IMR-90 (cell line): ENCODE results near the gene CCDC33. TPM values are rescaled to one million over a fixed set of nuclear protein-coding genes. Genes with fewer than 3 reads are reported as not detected.

Source experiments
- ATAC-seq: fragments of 200-7000 bp; cut with Tn5 transposase; 2 replicates; pipeline ENCODE4 v1.9.1; 2020; ENCODE audit warnings: low read depth, mild to moderate bottlenecking, moderate library complexity
- BruUV-seq: library from RNA; stranded (reverse); fragments of 400-500 nt; replicated peaks from 2 replicates; lab custom pipeline; 2021; lab: Mats Ljungman, UMichigan
- CTCF ChIA-PET: fragments of 300-600 bp; formaldehyde crosslinking; extraction: SDS; loops from one replicate; lab custom pipeline; 2021; ENCODE audit warnings: antibody characterized with exemption; lab: Yijun Ruan, JAX
- POLR2A ChIA-PET: fragments of 300-600 bp; sonication (Branson Sonifier 250); formaldehyde crosslinking; loops from one replicate; lab custom pipeline; 2022; ENCODE audit warnings: antibody characterized with exemption; ENCODE audit not compliant: unreplicated experiment; lab: Charles Lee
- DNase-seq: peaks from one replicate; pipeline ENCODE4 v3.0.0; 2013
- H2AFZ ChIP-seq: replicated peaks from 2 replicates; pipeline ENCODE3; 2013; ENCODE audit warnings: low read length, mild to moderate bottlenecking; ENCODE audit not compliant: poor library complexity
- H2AK5ac ChIP-seq: 2 replicates; pipeline ENCODE4 v1.6.1; 2013; ENCODE audit warnings: low read depth, low read length, inconsistent platforms
- H2AK9ac ChIP-seq: replicated peaks from 2 replicates; pipeline ENCODE3; 2013; ENCODE audit warnings: mild to moderate bottlenecking, low read depth, low read length, moderate library complexity; ENCODE audit not compliant: poor library complexity
- H2BK120ac ChIP-seq: 2 replicates; pipeline ENCODE4 v1.6.1; 2013; ENCODE audit warnings: low read depth, low read length, inconsistent platforms
- H2BK15ac ChIP-seq: 3 replicates; pipeline ENCODE4 v1.6.1; 2013; ENCODE audit warnings: low read depth, low read length, inconsistent platforms
- H2BK20ac ChIP-seq: 2 replicates; pipeline ENCODE4 v1.6.1; 2013; ENCODE audit warnings: low read depth, mild to moderate bottlenecking, inconsistent platforms, low read length, moderate library complexity
- H2BK5ac ChIP-seq: 2 replicates; pipeline ENCODE4 v1.6.1; 2013; ENCODE audit warnings: mild to moderate bottlenecking, low read depth, low read length, inconsistent platforms; ENCODE audit not compliant: poor library complexity, severe bottlenecking
- H3K14ac ChIP-seq: replicated peaks from 2 replicates; pipeline ENCODE4 v1.6.1; 2013; ENCODE audit warnings: low read depth, low read length, inconsistent platforms
- H3K18ac ChIP-seq: 2 replicates; pipeline ENCODE4 v1.6.1; 2013; ENCODE audit warnings: low read depth, low read length, control low read depth
- H3K23ac ChIP-seq: 2 replicates; pipeline ENCODE4 v1.6.1; 2013; ENCODE audit warnings: low read depth, low read length, inconsistent platforms
- H3K27ac ChIP-seq: 2 replicates; pipeline ENCODE4 v1.5.1; 2013; ENCODE audit warnings: mild to moderate bottlenecking, control low read depth, low read length; ENCODE audit not compliant: insufficient read depth
- H3K27me3 ChIP-seq: 2 replicates; pipeline ENCODE4 v1.6.1; 2013; ENCODE audit warnings: low read length; ENCODE audit not compliant: control insufficient read depth, insufficient read depth
- H3K36me3 ChIP-seq: 2 replicates; pipeline ENCODE4 v1.6.1; 2013; ENCODE audit warnings: low read length, mixed read lengths; ENCODE audit not compliant: control insufficient read depth, insufficient read depth
- H3K4ac ChIP-seq: 2 replicates; pipeline ENCODE4 v1.6.1; 2013; ENCODE audit warnings: low read depth, low read length, inconsistent platforms
- H3K4me1 ChIP-seq: 2 replicates; pipeline ENCODE4 v1.6.1; 2013; ENCODE audit warnings: low read length, mixed read lengths; ENCODE audit not compliant: control insufficient read depth, insufficient read depth
- H3K4me2 ChIP-seq: 2 replicates; pipeline ENCODE4 v1.6.1; 2013; ENCODE audit warnings: low read depth, mild to moderate bottlenecking, control low read depth, low read length, moderate library complexity
- H3K4me3 ChIP-seq: 2 replicates; pipeline ENCODE4 v1.5.1; 2013; ENCODE audit warnings: low read depth, mild to moderate bottlenecking, control low read depth, low read length, moderate library complexity; ENCODE audit not compliant: insufficient read depth
- H3K56ac ChIP-seq: 2 replicates; pipeline ENCODE4 v1.6.1; 2013; ENCODE audit warnings: low read length, inconsistent platforms; ENCODE audit not compliant: insufficient read depth; ENCODE audit errors: extremely low read depth
- H3K79me1 ChIP-seq, 2 experiments: 2 replicates each; pipeline ENCODE4 v1.6.1; 2013; ENCODE audit warnings: low read length in 2 of 2, inconsistent platforms in 1 of 2, low read depth in 1 of 2
- H3K9ac ChIP-seq: 2 replicates; pipeline ENCODE4 v1.6.1; 2013; ENCODE audit warnings: low read depth, low read length, control low read depth
- H3K9me1 ChIP-seq: 2 replicates; pipeline ENCODE4 v1.6.1; 2013; ENCODE audit warnings: low read length, inconsistent platforms; ENCODE audit not compliant: insufficient read depth
- H3K9me3 ChIP-seq: 2 replicates; pipeline ENCODE4 v1.6.1; 2013; ENCODE audit warnings: low read length; ENCODE audit not compliant: control insufficient read depth, insufficient read depth
- H4K20me1 ChIP-seq: 2 replicates; pipeline ENCODE4 v1.6.1; 2013; ENCODE audit warnings: low read length, inconsistent platforms; ENCODE audit not compliant: insufficient read depth
- H4K5ac ChIP-seq: 2 replicates; pipeline ENCODE4 v1.6.1; 2013; ENCODE audit warnings: mild to moderate bottlenecking, low read depth, low read length, control low read depth
- H4K8ac ChIP-seq, 2 experiments: 2 replicates each; pipeline ENCODE4 v1.6.1; 2013; ENCODE audit warnings: low read depth in 2 of 2, low read length in 2 of 2, control low read depth in 1 of 2, inconsistent platforms in 1 of 2
- H4K91ac ChIP-seq: 2 replicates; pipeline ENCODE4 v1.6.1; 2013; ENCODE audit warnings: low read depth, low read length, inconsistent platforms; ENCODE audit not compliant: insufficient read depth
- BHLHE40 ChIP-seq: fragments of 150-350 bp; IDR thresholded peaks from 2 replicates; pipeline ENCODE4 v1.6.1; 2016; ENCODE audit warnings: mild to moderate bottlenecking, low read depth, low read length
- CEBPB ChIP-seq: IDR thresholded peaks from 2 replicates; pipeline ENCODE4 v1.6.1; 2012; ENCODE audit warnings: low read depth, low read length, improper control_type of control experiment
- CHD1 ChIP-seq: IDR thresholded peaks from 2 replicates; pipeline ENCODE4 v1.6.1; 2012; ENCODE audit warnings: low read depth, low read length, improper control_type of control experiment
- FOS ChIP-seq: fragments of 150-350 bp; IDR thresholded peaks from 2 replicates; pipeline ENCODE4 v1.6.1; 2016; ENCODE audit warnings: low read depth, low read length
- MAFK ChIP-seq: IDR thresholded peaks from 2 replicates; pipeline ENCODE4 v1.6.1; 2012; ENCODE audit warnings: low read depth, low read length, improper control_type of control experiment
- MAZ ChIP-seq: IDR thresholded peaks from 2 replicates; pipeline ENCODE4 v1.6.1; 2012; ENCODE audit warnings: low read depth, mild to moderate bottlenecking, low read length, improper control_type of control experiment, moderate library complexity, borderline replicate concordance
- MXI1 ChIP-seq: IDR thresholded peaks from 2 replicates; pipeline ENCODE4 v1.6.1; 2012; ENCODE audit warnings: low read depth, mild to moderate bottlenecking, low read length, moderate library complexity, borderline replicate concordance
- NFE2L2 ChIP-seq: fragments of 150-350 bp; IDR thresholded peaks from 2 replicates; pipeline ENCODE4 v1.6.1; 2016; ENCODE audit warnings: low read depth, mild to moderate bottlenecking, low read length
- POLR2A ChIP-seq: IDR thresholded peaks from 2 replicates; pipeline ENCODE4 v1.6.1; 2012; ENCODE audit warnings: mild to moderate bottlenecking, low read depth, low read length
- RAD21 ChIP-seq: IDR thresholded peaks from 2 replicates; pipeline ENCODE4 v1.6.1; 2012; ENCODE audit warnings: low read length, improper control_type of control experiment
- RCOR1 ChIP-seq: IDR thresholded peaks from 2 replicates; pipeline ENCODE4 v1.6.1; 2012; ENCODE audit warnings: mild to moderate bottlenecking, low read length, improper control_type of control experiment; ENCODE audit not compliant: insufficient replicate concordance
- RFX5 ChIP-seq: IDR thresholded peaks from 2 replicates; pipeline ENCODE4 v1.8.0; 2012; ENCODE audit warnings: low read depth, mild to moderate bottlenecking, low read length, moderate library complexity
- SMC3 ChIP-seq: fragments of 150-350 bp; IDR thresholded peaks from 2 replicates; pipeline ENCODE4 v1.6.1; 2016; ENCODE audit warnings: low read depth, mild to moderate bottlenecking, antibody characterized with exemption, low read length, moderate library complexity
- WGBS, 2 experiments: methylation state at CpG; one replicate each; pipeline versions ENCODE4 v1.1.5 to v1.1.7; 2013; ENCODE audit warnings: missing lambda C conversion rate in 2 of 2; ENCODE audit not compliant: insufficient read length in 1 of 2; ENCODE audit errors: extremely low coverage in 2 of 2; 5-methylcytosine and 5-hydroxymethylcytosine counted together
- dilution Hi-C: fragments of 300-500 bp; cut with HindIII; formaldehyde crosslinking; loops from one replicate; pipeline ENCODE4 v1.14.3; 2018; ENCODE audit warnings: low sequenced_read_pairs; ENCODE audit not compliant: unreplicated experiment
- in situ Hi-C: fragments of 300-500 bp; cut with MboI; formaldehyde crosslinking; loops from 3 replicates; pipeline ENCODE4 v1.14.3; 2019; ENCODE audit warnings: low sequenced_read_pairs, inconsistent platforms, mixed read lengths
- intact Hi-C: fragments of 100-400 bp; cut with micrococcal nuclease; formaldehyde crosslinking; loops from 2 replicates; pipeline ENCODE4 v1.10.0; 2022
- polyA plus RNA-seq, 3 experiments: library from polyadenylated mRNA; depleted of rRNA; stranded (reverse); fragments of >200 nt; gene quantifications; 2 replicates each; pipeline ENCODE4 v1.2.3, GENCODE V29; 2012; ENCODE audit warnings: low replicate concordance in 1 of 3
- total RNA-seq: library from RNA; depleted of rRNA; stranded (reverse); fragments of >200 nt; gene quantifications from 2 replicates; pipeline ENCODE4 v1.2.3, GENCODE V29; 2012
- TF ChIP-seq, protein P1 (sequence below): conservative IDR thresholded peaks from 2 replicates; pipeline ENCODE4 v1.5.1; 2012; ENCODE audit warnings: mild to moderate bottlenecking, low read depth, low read length, improper control_type of control experiment
- TF ChIP-seq, protein P2 (sequence below): fragments of 150-350 bp; IDR thresholded peaks from 2 replicates; pipeline ENCODE4 v1.6.1; 2017; ENCODE audit warnings: mild to moderate bottlenecking, antibody characterized with exemption, low read length, low read depth
- TF ChIP-seq, protein P3 (sequence below): fragments of 150-350 bp; IDR thresholded peaks from 2 replicates; pipeline ENCODE4 v1.6.1; 2016; ENCODE audit warnings: low read depth, mild to moderate bottlenecking, low read length, moderate library complexity, borderline replicate concordance

CCDC33 gene
- total and polyA plus RNA-seq, 2 of the 4 experiments (the other 2 are of a cell fraction), result not detected

- dilution Hi-C loops, result no loop called here
Measured at GRCh38 chr15:74278207-74278606, 42.1 kb downstream of the CCDC33 start.

More at GRCh38 chr15:74278207-74278606, 42.1 kb downstream of the CCDC33 start:
- Histone ChIP-seq H3K9ac (no peak overlapping the region), H3K4me1 (no peaks in the 10 kb centered on the region), H3K9me1 (no peaks in the 10 kb centered on the region), H3K79me1 (no peaks in the 10 kb centered on the region), H3K36me3 (no peaks in the 10 kb centered on the region), H3K4ac (no peak overlapping the region), H4K20me1 (no peaks in the 10 kb centered on the region), H2BK5ac (no peak overlapping the region), H3K27me3 (peaks cover 62% of the 10 kb centered on the region), H3K4me3 (no peak overlapping the region), H2BK20ac (no peak overlapping the region), H2AK9ac (no peak overlapping the region), H4K91ac (no peak overlapping the region), H3K18ac (no peak overlapping the region), H4K5ac (no peak overlapping the region), H3K4me2 (no peak overlapping the region), H2BK120ac (no peak overlapping the region), H3K27ac (no peak overlapping the region), H4K8ac (no peak overlapping the region), H2BK15ac (no peak overlapping the region), H2AFZ (no peak overlapping the region), H3K56ac (no peak overlapping the region), H3K14ac (no peak overlapping the region), H3K23ac (no peak overlapping the region), H3K9me3 (no peaks in the 10 kb centered on the region), H2AK5ac (no peak overlapping the region)
- intact Hi-C loops, result no loop called here
- DNase-seq (no peak), ATAC-seq (no peak)
- POLR2A ChIA-PET, result no interaction called here
- no peak for TF ChIP-seq SMC3
- TF ChIP-seq, protein P1, sequence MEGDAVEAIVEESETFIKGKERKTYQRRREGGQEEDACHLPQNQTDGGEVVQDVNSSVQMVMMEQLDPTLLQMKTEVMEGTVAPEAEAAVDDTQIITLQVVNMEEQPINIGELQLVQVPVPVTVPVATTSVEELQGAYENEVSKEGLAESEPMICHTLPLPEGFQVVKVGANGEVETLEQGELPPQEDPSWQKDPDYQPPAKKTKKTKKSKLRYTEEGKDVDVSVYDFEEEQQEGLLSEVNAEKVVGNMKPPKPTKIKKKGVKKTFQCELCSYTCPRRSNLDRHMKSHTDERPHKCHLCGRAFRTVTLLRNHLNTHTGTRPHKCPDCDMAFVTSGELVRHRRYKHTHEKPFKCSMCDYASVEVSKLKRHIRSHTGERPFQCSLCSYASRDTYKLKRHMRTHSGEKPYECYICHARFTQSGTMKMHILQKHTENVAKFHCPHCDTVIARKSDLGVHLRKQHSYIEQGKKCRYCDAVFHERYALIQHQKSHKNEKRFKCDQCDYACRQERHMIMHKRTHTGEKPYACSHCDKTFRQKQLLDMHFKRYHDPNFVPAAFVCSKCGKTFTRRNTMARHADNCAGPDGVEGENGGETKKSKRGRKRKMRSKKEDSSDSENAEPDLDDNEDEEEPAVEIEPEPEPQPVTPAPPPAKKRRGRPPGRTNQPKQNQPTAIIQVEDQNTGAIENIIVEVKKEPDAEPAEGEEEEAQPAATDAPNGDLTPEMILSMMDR, result no peak
- TF ChIP-seq MXI1, result no peak
- no peak for TF ChIP-seq NFE2L2
- TF ChIP-seq, protein P2, sequence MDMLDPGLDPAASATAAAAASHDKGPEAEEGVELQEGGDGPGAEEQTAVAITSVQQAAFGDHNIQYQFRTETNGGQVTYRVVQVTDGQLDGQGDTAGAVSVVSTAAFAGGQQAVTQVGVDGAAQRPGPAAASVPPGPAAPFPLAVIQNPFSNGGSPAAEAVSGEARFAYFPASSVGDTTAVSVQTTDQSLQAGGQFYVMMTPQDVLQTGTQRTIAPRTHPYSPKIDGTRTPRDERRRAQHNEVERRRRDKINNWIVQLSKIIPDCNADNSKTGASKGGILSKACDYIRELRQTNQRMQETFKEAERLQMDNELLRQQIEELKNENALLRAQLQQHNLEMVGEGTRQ, result no peak
- TF ChIP-seq MAZ, result no peak
- TF ChIP-seq RAD21, result no peak
- no peak for TF ChIP-seq RFX5
- no peak for TF ChIP-seq BHLHE40
- no peak for TF ChIP-seq CEBPB
- no peak for TF ChIP-seq CHD1
- TF ChIP-seq POLR2A, result no peak
- TF ChIP-seq FOS, result no peak
- TF ChIP-seq MAFK, result no peak
- TF ChIP-seq, protein P3, sequence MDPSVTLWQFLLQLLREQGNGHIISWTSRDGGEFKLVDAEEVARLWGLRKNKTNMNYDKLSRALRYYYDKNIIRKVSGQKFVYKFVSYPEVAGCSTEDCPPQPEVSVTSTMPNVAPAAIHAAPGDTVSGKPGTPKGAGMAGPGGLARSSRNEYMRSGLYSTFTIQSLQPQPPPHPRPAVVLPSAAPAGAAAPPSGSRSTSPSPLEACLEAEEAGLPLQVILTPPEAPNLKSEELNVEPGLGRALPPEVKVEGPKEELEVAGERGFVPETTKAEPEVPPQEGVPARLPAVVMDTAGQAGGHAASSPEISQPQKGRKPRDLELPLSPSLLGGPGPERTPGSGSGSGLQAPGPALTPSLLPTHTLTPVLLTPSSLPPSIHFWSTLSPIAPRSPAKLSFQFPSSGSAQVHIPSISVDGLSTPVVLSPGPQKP, result no peak
- no peak for TF ChIP-seq RCOR1
- BruUV-seq, result no TSS peak
- WGBS, 2 experiments, result 47% methylated on average over 5 of the region's 8 CpGs; no CpG with 5 or more reads in 1 of the 2 experiments
- CTCF ChIA-PET, result no interaction called here
- in situ Hi-C loops, result no loop called here
